ENCODE results near the gene STK32C. TPM values are rescaled to one million over a fixed set of nuclear protein-coding genes. Genes with fewer than 3 reads are reported as not detected.
"Not testable (repeated sequence)": the region's sequence is repeated elsewhere in the genome, so short reads cannot be mapped to it uniquely, and the experiment has no call there.

STK32C gene
- total RNA-seq, 1 experiment from 2014 or later, result 22.5 TPM

- in situ Hi-C loops (cut with HindIII; ENCODE audit: low pct_unique_long_range_greater_than_20kb, low sequenced_read_pairs); DNase-seq (ENCODE audit: low read depth): not testable (repeated sequence)
Observed at GRCh38 chr10:132295481-132295880, 12.3 kb downstream of the STK32C start.

DNA sequence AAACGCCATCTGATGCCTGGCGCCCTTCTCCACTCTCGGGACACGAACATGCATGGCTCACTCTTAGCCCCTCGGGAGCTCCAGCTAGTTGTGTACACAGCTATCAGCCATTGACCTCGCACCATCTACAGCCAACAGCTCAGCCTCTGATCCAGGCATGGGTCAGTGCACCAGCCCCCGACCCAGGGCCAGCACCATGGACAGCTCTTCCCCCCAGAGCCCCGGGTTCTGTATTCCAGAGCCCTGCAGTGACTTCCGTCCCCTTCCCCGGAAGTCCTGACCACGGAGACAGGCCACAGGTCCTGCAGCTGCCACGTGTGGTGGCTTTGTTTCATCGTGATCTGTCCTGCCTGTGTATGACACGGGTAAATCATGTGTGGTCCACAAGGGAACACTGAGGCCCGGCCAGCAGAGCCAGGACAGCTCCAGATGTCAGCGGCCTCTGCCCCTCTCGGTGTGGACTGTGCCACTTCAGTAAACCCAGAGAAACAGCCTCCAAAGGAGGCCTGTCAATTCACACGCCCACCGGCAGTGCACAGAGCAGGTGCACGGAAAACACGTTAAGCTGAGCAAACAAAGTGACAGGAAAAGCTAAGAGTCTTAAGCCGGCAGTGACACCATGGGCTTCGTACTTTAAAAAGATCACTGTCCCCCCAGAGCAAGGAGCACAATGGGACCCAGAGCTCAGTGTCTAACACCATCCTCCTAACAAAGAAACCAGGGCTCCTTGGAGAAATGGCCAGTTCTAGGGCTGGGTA, 13.0 kb downstream of the STK32C start:
- no peak for DNase-seq (ENCODE audit: low read depth)
- in situ Hi-C loops (cut with HindIII; ENCODE audit: low pct_unique_long_range_greater_than_20kb, low sequenced_read_pairs), result no loop called here

DNA sequence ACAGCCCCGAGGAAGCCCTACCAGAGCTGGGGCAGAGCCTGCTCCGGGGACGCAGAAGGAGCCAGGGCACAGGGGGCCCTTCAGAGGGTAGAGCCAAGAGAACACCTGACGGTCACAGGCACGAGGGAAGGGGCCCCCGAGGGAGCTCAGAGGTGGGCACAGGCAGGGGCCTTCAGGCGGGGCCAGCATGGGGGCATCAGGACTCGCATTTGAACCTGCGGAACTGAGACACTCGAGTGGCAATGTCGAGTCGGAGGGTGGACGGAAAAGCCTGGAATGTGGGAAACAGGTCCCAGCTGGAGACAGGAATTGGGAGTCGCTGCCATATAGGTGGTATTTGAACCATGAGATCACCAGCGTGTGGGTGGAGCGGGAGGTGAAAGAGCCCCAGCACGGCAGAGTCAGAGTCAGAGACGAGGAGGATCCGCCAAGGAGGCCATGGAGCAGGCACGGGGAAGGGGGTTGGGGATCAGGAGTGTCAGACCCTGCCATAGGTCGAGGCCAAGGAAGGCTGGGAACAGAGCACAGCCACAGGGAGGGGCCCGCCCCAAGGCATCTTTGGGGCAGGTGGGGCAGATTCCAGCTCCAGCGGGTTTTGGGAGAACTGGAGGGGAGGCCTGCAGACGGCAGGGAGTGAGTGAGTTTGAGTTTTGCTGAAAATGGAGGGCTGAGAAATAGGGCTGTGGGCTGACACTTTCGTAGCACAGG, 13.8 kb downstream of the STK32C start:
- in situ Hi-C loops (cut with HindIII; ENCODE audit: low pct_unique_long_range_greater_than_20kb, low sequenced_read_pairs), result no loop called here
- no peak for DNase-seq (ENCODE audit: low read depth)

GRCh38 chr10:132293201-132293812, 14.4 kb downstream of the STK32C start:
- DNase-seq (ENCODE audit: low read depth), result no peak
- in situ Hi-C loops (cut with HindIII; ENCODE audit: low pct_unique_long_range_greater_than_20kb, low sequenced_read_pairs), result no loop called here

DNA sequence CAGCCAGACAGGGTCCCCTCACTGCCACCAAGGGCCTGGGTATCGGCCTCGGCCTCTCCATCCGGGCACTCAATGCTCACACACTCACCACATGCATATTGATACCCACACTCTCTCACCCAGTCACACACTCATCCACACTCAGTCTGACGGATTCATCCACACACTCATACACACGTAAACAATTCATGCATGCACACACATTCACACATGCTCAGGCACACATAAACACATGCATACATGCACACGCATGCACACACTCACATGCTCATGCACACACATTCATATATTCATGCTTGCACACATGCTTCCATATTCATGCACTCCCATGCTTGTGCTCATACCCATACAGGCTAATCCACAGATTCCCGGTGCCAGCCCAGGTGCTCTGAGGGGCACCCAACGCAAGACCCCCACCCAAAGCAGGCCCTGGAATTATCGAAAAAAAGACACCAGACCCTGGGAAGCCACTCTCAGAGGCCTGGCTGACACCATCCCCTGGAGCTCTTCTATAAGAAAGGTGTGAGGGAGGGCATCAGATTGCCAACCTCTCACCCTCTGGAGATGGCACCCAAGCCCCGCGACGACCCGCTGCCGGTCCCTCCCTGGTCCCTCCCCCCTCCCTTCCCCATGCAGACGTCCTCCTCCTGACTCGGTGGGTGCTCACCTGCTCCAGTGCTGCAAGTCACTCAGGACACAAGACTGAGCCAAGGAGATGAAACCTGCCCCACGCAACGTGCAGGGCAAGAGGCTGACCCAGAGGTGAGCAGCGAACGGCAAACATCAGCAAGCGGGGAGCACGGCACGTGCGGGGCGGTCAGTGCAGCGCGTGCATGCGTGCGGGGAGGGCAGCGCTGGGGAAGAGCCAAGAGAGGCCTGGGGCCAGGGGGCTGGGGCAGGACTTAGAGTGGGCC, 15.2 kb downstream of the STK32C start:
- no peak for DNase-seq (ENCODE audit: low read depth)
- in situ Hi-C loops (cut with HindIII; ENCODE audit: low pct_unique_long_range_greater_than_20kb, low sequenced_read_pairs), result no loop called here

DNA sequence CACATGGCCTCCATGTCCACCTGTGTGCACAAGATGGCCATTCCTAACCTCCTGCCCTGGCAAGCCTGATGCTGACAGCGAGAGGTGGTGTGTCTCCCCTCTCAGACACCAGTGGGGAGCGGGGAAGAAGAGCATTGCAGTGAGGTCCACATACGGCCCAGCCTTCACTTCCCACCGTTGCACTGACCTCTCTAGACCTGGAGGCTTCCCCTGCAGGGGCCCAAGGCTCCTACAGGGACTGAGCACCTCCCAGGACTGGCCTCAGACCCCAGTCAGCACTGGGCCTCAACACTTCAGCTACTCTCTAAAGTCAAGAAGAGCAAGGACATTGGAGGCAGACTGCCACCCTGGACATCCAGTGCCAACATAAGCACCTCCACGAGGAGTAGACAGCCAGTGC, 15.9 kb downstream of the STK32C start:
- DNase-seq (ENCODE audit: low read depth), result no peak
- in situ Hi-C loops (cut with HindIII; ENCODE audit: low pct_unique_long_range_greater_than_20kb, low sequenced_read_pairs), result no loop called here

DNA sequence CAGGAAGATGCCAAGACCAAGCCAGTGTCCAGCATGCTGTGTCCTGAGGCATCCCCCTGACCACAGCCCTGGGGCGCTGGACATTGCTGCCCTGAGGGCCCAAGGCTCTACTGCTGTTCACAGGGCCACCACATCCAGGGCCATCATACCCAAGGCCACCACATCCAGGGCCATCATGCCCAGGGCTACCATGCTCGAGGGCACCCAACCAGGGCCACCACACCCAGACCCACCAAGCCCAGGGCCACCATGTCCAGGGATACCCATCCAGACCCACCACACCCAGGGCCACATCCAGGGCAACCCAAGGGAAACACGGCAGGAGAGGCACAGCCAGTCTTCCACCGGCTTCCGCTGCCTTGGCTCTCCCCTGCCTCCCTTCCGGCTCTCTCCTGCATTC, 17.1 kb downstream of the STK32C start:
- no peak for DNase-seq (ENCODE audit: low read depth)
- in situ Hi-C loops (cut with HindIII; ENCODE audit: low pct_unique_long_range_greater_than_20kb, low sequenced_read_pairs), result no loop called here

DNA sequence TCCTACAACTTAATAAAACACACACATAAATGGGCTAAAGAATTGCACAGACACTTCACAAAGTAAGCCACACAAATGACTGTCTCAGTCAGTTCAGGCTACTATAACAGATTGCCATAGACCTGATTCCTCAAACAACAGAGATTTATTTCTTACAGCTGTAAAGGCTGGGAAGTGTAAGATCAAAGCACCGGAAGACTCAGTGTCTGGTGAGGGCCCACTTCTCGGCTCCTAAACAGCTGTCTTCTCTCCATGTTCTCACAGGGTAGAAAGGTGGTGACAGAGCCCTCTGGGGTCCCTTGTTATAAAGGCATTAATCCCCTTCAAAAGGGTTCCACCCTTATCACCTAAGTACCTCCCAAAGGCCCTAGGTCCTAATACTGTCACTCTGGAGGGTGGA, 18.3 kb downstream of the STK32C start:
- no peak for DNase-seq (ENCODE audit: low read depth)
- in situ Hi-C loops (cut with HindIII; ENCODE audit: low pct_unique_long_range_greater_than_20kb, low sequenced_read_pairs), result no loop called here

DNA sequence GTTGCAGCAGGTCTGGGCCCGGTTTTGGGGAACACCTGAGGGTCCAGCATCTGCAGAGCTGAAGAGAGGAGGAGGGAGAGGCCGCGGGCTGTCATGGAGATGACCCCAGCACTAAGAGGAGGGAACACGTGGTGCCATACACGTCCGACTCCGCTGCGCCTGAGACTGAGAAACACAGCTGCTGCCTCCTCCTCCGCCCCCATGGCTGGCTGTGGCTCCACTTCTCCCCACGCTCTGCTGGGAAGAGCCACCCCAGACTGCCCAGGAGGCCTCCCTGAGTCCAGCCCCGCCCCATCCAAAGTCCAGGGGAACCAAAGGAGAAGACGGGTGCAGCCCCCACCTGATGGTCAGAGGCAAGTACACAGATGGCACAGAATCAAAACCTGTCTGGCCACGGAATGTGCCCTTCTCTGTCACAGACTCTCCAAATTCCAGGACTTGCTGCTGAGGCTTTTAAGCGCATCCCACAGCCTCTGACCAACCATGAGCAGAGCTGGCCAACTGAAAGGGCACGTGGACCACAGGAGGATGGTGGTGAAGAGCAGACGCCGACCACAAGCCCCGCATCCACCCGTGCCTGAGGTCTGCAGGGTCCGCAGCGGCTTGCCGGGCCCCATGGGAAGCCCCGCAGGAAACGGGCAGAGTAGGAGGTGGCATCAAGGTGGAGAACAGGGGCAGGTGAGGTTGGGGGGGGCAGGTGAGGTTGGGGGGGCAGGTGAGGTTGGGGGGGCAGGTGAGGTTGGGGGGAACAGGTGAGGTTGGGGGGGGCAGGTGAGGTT, 24.0 kb downstream of the STK32C start:
- in situ Hi-C loops (cut with HindIII; ENCODE audit: low pct_unique_long_range_greater_than_20kb, low sequenced_read_pairs), result no loop called here
- DNase-seq (ENCODE audit: low read depth), result no peak

DNA sequence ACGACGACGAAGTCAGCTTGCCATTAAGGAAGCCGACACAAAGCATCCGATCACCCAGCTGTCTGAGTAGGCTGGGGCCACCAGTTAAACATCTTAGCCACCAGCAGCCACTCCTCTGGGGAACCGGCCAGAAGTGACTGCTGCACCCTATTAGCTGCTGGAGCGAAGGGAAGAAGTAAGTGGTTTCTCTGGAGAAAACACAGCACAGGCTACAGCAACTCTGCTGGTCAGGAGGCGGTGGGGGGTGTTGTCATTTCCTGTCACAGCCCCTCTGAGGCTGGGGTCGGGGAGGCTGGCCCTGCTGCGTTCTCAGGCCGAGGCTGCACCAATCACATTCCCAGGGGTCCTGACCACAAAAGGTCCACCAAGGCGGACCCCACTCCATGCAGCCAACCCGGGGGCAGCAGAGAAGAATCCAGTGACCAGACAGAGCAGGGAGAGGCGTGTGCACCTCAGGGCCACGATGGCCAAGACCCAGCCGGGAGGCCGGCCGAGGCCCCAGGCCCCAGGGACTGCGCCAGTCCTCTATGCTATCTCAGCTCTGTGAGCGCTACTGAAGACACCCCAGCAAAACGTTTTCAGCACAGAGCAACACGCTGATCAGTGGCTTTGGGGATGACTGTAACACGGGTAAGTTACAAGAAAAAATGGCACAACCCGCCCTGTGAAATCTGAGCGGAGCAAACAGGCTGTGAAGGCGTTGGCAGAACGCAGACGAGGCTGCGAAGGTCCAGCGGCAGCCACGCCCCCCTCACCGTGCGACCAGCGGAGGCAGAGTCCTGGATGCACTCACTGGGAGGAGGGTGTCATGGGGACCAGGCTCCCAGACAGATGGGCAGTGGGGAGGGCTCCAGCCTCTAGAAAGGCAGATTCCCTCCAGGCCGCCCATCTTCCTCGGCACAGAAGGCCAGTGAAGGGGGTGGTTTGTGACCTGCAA, 24.8 kb downstream of the STK32C start:
- in situ Hi-C loops (cut with HindIII; ENCODE audit: low pct_unique_long_range_greater_than_20kb, low sequenced_read_pairs), result no loop called here
- DNase-seq (ENCODE audit: low read depth), result no peak

DNA sequence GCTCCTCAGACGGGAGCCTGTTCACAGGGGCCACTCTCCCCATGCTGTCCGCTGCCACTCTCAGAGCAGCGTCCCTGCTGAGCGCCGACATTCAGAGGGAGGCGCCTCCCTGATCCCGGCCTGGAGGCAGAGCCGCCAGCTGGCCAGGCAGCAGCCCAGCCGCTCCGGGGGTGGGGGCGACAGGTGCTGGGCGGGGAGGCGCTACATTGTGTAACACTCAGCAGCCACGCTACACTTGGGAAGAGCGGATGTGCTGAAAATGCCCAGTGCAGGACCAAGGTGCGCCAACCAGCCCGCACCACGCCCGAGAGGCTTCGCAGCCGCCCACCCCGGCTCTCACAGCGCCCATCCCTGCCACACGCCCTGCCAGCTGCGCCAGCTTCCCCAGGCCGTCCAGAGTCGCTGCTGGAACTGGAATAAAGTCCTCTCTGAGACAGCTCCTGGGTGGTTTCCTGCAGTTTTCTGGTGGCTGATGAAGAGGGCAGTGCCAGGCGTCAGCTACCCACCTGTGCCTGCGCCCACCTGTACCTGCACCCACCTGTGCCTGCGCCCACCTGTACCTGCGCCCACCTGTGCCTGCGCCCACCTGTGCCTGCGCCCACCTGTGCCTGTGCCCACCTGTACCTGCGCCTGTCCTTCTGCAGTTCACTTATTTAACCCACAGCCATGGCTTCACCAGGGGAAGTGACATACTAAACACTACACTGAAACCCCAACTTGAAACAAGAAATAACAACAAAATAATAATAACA, 25.7 kb downstream of the STK32C start:
- DNase-seq (ENCODE audit: low read depth), result no peak
- in situ Hi-C loops (cut with HindIII; ENCODE audit: low pct_unique_long_range_greater_than_20kb, low sequenced_read_pairs), result no loop called here

- no peak for DNase-seq (ENCODE audit: low read depth)
- in situ Hi-C loops (cut with HindIII; ENCODE audit: low pct_unique_long_range_greater_than_20kb, low sequenced_read_pairs), result no loop called here
Observed at GRCh38 chr10:132280646-132281074, 27.1 kb downstream of the STK32C start.

DNA sequence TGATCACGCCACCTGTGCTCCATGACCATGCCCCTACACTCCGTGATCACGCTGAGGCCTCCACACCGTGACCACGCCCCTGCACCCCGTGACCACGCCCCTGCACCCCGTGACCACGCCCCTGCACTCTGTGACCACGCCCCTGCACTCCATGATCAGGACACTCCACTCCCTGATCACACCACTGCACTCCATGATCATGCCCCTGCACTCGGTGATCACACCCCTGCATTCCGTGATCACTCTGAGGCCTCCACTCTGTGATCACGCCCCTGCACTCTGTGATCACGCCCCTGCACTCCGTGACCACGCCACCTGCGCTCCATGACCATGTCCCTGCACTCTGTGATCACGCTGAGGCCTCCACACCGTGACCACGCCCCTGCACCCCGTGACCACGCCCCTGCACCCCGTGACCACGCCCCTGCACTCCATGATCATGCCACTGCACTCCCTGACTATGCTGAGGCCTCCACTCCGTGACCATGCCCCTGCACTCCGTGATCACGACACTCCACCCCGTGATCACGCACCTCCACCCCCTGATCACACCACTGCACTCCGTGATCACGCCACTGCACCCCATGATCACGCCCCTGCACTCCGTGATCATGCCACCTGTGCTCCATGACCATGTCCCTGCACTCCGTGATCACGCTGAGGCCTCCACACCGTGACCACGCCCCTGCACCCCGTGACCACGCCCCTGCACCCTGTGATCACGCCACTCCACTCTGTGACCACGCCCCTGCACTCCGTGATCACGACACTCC, 27.7 kb downstream of the STK32C start:
- no peak for DNase-seq (ENCODE audit: low read depth)
- in situ Hi-C loops (cut with HindIII; ENCODE audit: low pct_unique_long_range_greater_than_20kb, low sequenced_read_pairs), result no loop called here

GRCh38 chr10:132277311-132277741, 30.4 kb downstream of the STK32C start:
- in situ Hi-C loops (cut with HindIII; ENCODE audit: low pct_unique_long_range_greater_than_20kb, low sequenced_read_pairs), result no loop called here
- no peak for DNase-seq (ENCODE audit: low read depth)

DNA sequence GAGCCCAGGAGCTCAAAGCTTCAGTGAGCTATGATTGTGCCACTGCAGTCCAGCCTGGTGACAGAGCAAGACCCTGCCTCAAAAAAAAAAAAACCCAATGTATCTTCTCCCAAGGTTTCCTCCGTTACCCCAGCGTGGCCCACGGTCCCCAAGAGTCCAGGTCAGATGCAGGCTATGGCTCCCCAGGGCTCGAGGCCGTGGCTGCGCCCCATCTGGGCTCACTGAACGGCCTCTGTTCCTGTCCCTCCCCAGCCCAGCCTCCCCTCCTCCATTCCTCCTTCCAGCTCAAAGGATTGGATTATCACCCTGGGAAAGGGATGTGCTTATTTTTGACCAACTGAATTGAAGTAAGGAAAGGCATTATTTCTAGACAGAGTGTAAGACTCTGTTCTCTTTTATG, 31.0 kb downstream of the STK32C start:
- no peak for DNase-seq (ENCODE audit: low read depth)
- in situ Hi-C loops (cut with HindIII; ENCODE audit: low pct_unique_long_range_greater_than_20kb, low sequenced_read_pairs), result no loop called here

All from Caki2 (cell line).